NCI-H128 (cell line): ENCODE data around the gene B4GALNT4.
"Not testable (repeated sequence)": the region's sequence is repeated elsewhere in the genome, so short reads cannot be mapped to it uniquely, and the experiment has no call there.

ENCODE experiments used
- DNase-seq: peaks from one replicate; lab custom pipeline; 2025; ENCODE audit not compliant: unreplicated experiment; lab: John Stamatoyannopoulos, UW

Gene B4GALNT4

DNA sequence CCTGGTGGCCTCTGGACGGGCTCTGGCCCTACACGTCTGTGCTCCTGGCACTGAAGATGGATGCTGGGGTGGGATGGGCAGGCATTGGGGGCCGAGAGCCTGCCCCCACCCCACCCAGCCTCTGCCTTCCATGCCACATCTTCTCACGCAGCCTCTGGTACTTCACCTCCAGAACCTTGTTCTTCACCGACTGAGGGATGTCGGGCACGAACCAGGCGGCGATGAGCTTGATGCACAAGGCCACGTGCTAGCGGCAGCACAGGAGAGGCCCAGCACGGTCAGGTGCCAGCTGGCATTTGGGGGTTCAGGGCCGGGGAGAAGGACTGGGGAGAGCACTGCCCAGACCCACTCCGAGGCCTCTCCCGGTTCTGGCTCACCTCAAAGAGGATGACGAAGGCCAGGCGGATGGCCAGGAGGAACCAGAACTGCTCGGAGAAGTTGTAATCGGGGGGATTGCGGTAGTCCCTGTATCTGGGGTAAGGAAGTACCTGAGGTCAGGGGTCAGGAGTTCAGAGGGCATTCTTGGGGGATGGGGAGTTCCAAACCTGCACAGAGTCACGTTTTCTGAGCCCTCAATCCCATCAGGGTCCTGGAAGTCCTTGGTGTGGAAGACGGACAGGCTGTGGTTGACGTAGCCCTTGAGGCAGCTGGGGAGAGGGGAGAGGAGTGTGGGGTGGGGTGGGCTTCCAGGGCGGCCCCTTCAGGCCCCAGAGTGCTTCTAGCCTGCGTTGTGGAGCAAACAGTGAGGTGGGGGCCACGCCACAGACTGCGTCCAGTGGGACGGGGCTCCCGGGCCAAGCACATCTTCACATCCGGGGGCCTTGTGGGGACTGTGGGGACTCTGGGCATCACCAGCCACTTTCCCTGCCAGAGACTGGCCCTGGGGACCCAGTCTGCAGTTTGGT, 49.3 kb downstream of the B4GALNT4 start:
- DNase-seq: no peak

GRCh38 chr11:419248-420005, 50.1 kb downstream of the B4GALNT4 start:
- no peak for DNase-seq

DNA sequence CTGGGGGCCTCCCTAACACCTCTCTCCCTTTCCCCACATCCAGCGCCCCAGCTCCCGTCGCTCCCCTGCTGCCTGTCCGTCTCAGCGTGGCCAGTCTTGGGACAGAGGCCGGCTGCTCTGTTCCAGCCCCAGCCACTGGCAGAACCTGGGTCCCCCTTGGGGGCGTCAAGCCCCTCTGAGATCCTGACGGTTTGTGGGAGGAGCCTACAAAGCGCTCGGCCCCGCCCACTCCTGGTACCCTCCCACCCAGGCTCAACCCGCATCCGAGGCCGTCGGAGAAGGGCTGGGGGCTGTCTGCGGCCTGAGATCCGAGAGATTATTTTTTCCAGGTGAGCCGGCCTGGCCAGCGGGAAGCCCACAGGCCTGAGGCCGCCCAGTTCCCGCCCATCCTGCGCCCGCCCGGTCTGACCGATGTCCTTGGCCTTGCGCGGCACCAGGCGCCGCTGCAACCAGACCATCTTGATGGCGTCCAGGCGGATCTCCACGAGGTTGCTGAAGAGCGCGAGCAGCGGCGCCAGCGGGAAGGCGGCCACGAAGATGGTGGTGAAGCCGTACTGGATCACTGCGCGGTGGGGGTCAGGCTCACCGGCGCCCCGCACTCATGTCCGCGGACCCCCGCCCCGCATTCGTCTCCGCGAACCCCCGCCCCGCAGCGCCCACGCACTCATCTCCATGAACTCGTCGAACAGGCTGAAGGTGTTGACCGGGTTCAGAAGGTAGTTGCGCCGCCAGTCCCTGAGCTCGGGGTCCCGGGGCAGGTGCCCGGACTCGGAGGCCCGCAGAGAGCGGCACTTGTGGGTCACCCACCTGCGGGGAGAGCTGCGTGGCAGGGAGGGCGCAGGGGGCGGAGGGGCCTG, 51.0 kb downstream of the B4GALNT4 start:
- no peak for DNase-seq

- DNase-seq: no peak
Observed at GRCh38 chr11:420911-421321, 51.6 kb downstream of the B4GALNT4 start.

DNA sequence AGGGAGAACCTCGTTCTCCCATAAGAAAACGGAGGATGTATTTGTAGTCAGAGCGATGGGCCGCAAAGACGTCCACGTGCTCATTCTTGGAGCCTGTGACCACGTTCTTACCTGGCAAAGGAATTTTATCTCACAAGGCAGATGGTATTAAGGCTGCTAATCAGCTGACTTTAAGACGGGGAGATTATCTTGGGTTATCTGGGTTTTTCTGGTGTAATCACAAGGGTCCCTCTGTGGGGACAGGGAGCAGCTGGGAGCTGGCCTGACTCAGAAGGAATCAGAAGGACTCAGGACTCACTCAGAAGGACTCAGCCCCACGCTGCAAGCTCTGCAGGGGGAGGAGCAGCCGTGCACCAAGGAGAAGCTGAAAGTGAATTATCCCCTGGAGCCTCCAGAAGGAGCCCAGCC, 53.0 kb downstream of the B4GALNT4 start:
- DNase-seq: no peak

DNA sequence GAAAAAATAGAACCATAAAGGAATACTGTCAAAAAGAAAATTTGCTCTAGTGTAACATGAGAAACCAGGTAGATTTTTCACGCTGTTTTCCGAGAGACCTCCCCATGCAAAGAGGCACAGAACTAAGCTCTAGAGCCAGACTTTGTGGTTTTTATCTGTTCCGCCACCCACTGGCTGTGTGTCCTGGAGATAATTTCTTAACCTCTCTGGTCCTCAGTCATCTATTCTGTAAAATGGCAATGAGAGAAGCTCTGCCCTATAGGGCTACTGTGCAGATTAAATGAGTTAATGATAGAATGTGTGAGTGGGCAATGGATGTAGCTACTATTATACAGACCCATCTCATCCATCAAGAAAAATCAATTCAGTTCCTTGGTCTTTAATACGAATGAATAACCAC, 54.9 kb downstream of the B4GALNT4 start:
- DNase-seq: no peak

- DNase-seq: not testable (repeated sequence)
Observed at GRCh38 chr11:424766-425165, 55.5 kb downstream of the B4GALNT4 start.

DNA sequence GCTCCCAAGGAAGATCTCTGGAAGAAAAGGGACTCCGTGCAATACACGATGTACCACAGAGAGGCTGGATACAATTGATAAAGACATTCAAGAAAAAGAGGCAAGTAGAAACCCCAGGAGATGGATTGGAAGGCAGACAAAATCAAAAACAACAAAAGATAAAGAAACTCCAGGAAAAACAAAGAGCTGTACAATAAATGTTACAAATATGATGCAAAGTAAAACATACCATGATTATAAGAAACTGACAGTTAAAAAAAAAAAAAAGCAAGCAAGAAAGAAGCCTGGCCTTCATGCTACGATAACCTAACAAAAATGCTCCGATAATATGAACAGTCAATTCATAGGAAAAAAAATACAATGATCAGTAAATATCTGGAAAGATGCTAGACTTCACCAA, 56.0 kb downstream of the B4GALNT4 start:
- DNase-seq: no peak

GRCh38 chr11:426851-427250, 57.6 kb downstream of the B4GALNT4 start:
- DNase-seq: no peak

GRCh38 chr11:428295-428694, 59.0 kb downstream of the B4GALNT4 start:
- DNase-seq: no peak

- DNase-seq: no peak
Observed at GRCh38 chr11:429391-429790, 60.1 kb downstream of the B4GALNT4 start.

DNA sequence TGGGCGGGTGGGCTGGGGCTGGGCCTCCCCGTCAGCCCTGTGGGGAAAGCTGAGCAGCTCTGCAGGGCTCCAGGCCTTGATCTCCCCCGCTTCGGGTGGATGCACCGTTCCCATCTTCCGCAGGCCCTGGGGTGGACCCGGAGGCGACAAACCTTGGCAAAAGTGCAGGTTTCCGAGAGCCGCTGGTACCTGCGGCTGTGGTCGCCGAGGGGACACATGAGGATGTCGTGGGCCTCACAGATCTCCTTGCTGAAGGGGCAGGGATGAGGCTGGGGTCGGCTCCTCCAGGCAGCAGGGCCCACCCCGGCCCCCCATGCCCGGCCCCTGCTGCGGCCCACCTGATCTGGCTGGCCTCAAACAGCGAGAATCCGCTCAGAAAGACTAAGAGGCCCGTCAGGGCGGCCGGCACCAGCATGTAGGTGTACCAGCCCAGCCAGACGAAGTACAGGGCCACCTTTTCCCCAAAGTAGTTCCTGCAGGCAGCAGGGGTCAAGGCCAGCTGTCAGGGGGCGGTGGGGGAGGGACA, 60.7 kb downstream of the B4GALNT4 start:
- no peak for DNase-seq
